MV-4-11 (cell line): ENCODE results near the gene ARHGEF26.

Source experiments
- DNase-seq: peaks from one replicate; lab custom pipeline; 2025; lab: John Stamatoyannopoulos, UW

The ARHGEF26 gene

GRCh38 chr3:154197751-154198150 lies 76.6 kb downstream of the ARHGEF26 start:
- no peak for DNase-seq

GRCh38 chr3:154209499-154209898 lies 88.3 kb downstream of the ARHGEF26 start:
- DNase-seq: no peak

- DNase-seq: no peak
Observed at GRCh38 chr3:154210986-154211385, 89.8 kb downstream of the ARHGEF26 start.

- DNase-seq: no peak
Observed at GRCh38 chr3:154214306-154214705, 93.1 kb downstream of the ARHGEF26 start.

GRCh38 chr3:154217671-154218070 lies 96.5 kb downstream of the ARHGEF26 start:
- DNase-seq: no peak

GRCh38 chr3:154218728-154219127 lies 97.5 kb downstream of the ARHGEF26 start:
- DNase-seq: no peak

- no peak for DNase-seq
Observed at GRCh38 chr3:154220462-154220861, 99.3 kb downstream of the ARHGEF26 start.

- DNase-seq: no peak
Observed at GRCh38 chr3:154223519-154223918, 102.3 kb downstream of the ARHGEF26 start.

GRCh38 chr3:154224366-154224765 lies 103.2 kb downstream of the ARHGEF26 start:
- no peak for DNase-seq

GRCh38 chr3:154224866-154225265 lies 103.7 kb downstream of the ARHGEF26 start:
- DNase-seq: no peak

- DNase-seq: no peak
Observed at GRCh38 chr3:154225536-154225935, 104.3 kb downstream of the ARHGEF26 start.

- no peak for DNase-seq
Observed at GRCh38 chr3:154227531-154227930, 106.3 kb downstream of the ARHGEF26 start.

- DNase-seq: no peak
Observed at GRCh38 chr3:154228561-154229216, 107.5 kb downstream of the ARHGEF26 start.

GRCh38 chr3:154229217-154229590 lies 108.0 kb downstream of the ARHGEF26 start:
- no peak for DNase-seq

GRCh38 chr3:154235330-154235729 lies 114.1 kb downstream of the ARHGEF26 start:
- DNase-seq: no peak

GRCh38 chr3:154236331-154236730 lies 115.1 kb downstream of the ARHGEF26 start:
- DNase-seq: no peak

- no peak for DNase-seq
Observed at GRCh38 chr3:154240235-154240634, 119.0 kb downstream of the ARHGEF26 start.

GRCh38 chr3:154241496-154241895 lies 120.3 kb downstream of the ARHGEF26 start:
- no peak for DNase-seq

GRCh38 chr3:154242766-154243165 lies 121.6 kb downstream of the ARHGEF26 start:
- no peak for DNase-seq

- DNase-seq: no peak
Observed at GRCh38 chr3:154243353-154243752, 122.2 kb downstream of the ARHGEF26 start.

- peak; percentile 40 for DNase-seq
Observed at GRCh38 chr3:154244644-154245043, 123.5 kb downstream of the ARHGEF26 start.

- DNase-seq: no peak
Observed at GRCh38 chr3:154247806-154248415, 126.7 kb downstream of the ARHGEF26 start.

GRCh38 chr3:154250291-154250690 lies 129.1 kb downstream of the ARHGEF26 start:
- no peak for DNase-seq

- DNase-seq: no peak
Observed at GRCh38 chr3:154251610-154252009, 130.4 kb downstream of the ARHGEF26 start.
